Trophoblast cell (in vitro differentiated cells and primary cell): ENCODE measurements around the gene GXYLT2.

Source experiments
- DNase-seq, 2 donors: peaks; one replicate each; pipeline ENCODE4 v3.0.0-alpha.2; 2016
- H2AFZ ChIP-seq: 2 replicates; pipeline ENCODE4 v1.6.1; 2013; ENCODE audit warnings: low read length, moderate library complexity, mild to moderate bottlenecking; ENCODE audit not compliant: insufficient read depth, poor library complexity
- H2AK5ac ChIP-seq: 2 replicates; pipeline ENCODE4 v1.6.1; 2013; ENCODE audit warnings: mild to moderate bottlenecking, low read length
- H2BK120ac ChIP-seq: 2 replicates; pipeline ENCODE4 v1.6.1; 2013; ENCODE audit warnings: low read length, mild to moderate bottlenecking, moderate library complexity; ENCODE audit not compliant: insufficient read depth, poor library complexity
- H2BK12ac ChIP-seq: 2 replicates; pipeline ENCODE4 v1.6.1; 2013; ENCODE audit warnings: mild to moderate bottlenecking, low read length, moderate library complexity
- H2BK5ac ChIP-seq: 2 replicates; pipeline ENCODE4 v1.6.1; 2013; ENCODE audit warnings: low read length, low read depth, moderate library complexity, mild to moderate bottlenecking; ENCODE audit not compliant: poor library complexity
- H3K14ac ChIP-seq: 2 replicates; pipeline ENCODE4 v1.6.1; 2013; ENCODE audit warnings: mild to moderate bottlenecking, low read length
- H3K18ac ChIP-seq: 2 replicates; pipeline ENCODE4 v1.6.1; 2013; ENCODE audit warnings: mild to moderate bottlenecking, low read length
- H3K23ac ChIP-seq: 2 replicates; pipeline ENCODE4 v1.6.1; 2013; ENCODE audit warnings: low read length
- H3K27ac ChIP-seq: 2 replicates; pipeline ENCODE4 v1.5.1; 2013; ENCODE audit warnings: low read depth, mild to moderate bottlenecking, inconsistent platforms, low read length, moderate library complexity
- H3K27me3 ChIP-seq: 2 replicates; pipeline ENCODE4 v1.6.1; 2013; ENCODE audit warnings: inconsistent platforms, mild to moderate bottlenecking, low read length, moderate library complexity; ENCODE audit not compliant: insufficient read depth
- H3K36me3 ChIP-seq, 2 experiments: 1 replicate in 1 of 2; 2 replicates in 1 of 2; pipeline ENCODE4 v1.6.1; 2013; ENCODE audit warnings: low read length in 2 of 2, mild to moderate bottlenecking in 2 of 2, moderate library complexity in 1 of 2; ENCODE audit not compliant: insufficient read depth in 2 of 2, control insufficient read depth in 1 of 2
- H3K4ac ChIP-seq: 2 replicates; pipeline ENCODE4 v1.6.1; 2013; ENCODE audit warnings: low read depth, mild to moderate bottlenecking, low read length, moderate library complexity
- H3K4me1 ChIP-seq, 2 experiments: 1 replicate in 1 of 2; 2 replicates in 1 of 2; pipeline ENCODE4 v1.6.1; 2013; ENCODE audit warnings: low read length in 2 of 2, mild to moderate bottlenecking in 2 of 2, moderate library complexity in 1 of 2; ENCODE audit not compliant: insufficient read depth in 2 of 2, control insufficient read depth in 1 of 2
- H3K4me2 ChIP-seq: 2 replicates; pipeline ENCODE4 v1.6.1; 2013; ENCODE audit warnings: inconsistent platforms, mild to moderate bottlenecking, low read length, moderate library complexity
- H3K4me3 ChIP-seq: 2 replicates; pipeline ENCODE4 v1.5.1; 2013; ENCODE audit warnings: mild to moderate bottlenecking, low read depth, low read length, inconsistent platforms
- H3K79me1 ChIP-seq: one replicate; pipeline ENCODE4 v1.6.1; 2013; ENCODE audit warnings: low read length
- H3K79me2 ChIP-seq: 2 replicates; pipeline ENCODE4 v1.6.1; 2013; ENCODE audit warnings: low read length, mild to moderate bottlenecking; ENCODE audit not compliant: control insufficient read depth, insufficient read depth, poor library complexity
- H3K9ac ChIP-seq: 2 replicates; pipeline ENCODE4 v1.6.1; 2013; ENCODE audit warnings: mild to moderate bottlenecking, low read length
- H3K9me3 ChIP-seq: 2 replicates; pipeline ENCODE4 v1.6.1; 2013; ENCODE audit warnings: low read depth, mild to moderate bottlenecking, control low read depth, inconsistent platforms, low read length; ENCODE audit not compliant: insufficient read depth
- H4K12ac ChIP-seq: 2 replicates; pipeline ENCODE4 v1.6.1; 2013; ENCODE audit warnings: low read depth, mild to moderate bottlenecking, low read length, moderate library complexity
- H4K8ac ChIP-seq: 2 replicates; pipeline ENCODE4 v1.6.1; 2013; ENCODE audit warnings: low read depth, mild to moderate bottlenecking, low read length, moderate library complexity
- H4K91ac ChIP-seq: one replicate; pipeline ENCODE4 v1.6.1; 2013; ENCODE audit warnings: low read depth, mild to moderate bottlenecking, low read length, moderate library complexity
- WGBS: extraction: QIAGEN DNeasy Blood & Tissue Kit; methylation state at CpG from one replicate; pipeline ENCODE4 v1.1.7; 2013; ENCODE audit warnings: missing lambda C conversion rate; ENCODE audit not compliant: insufficient read length, insufficient coverage; ENCODE audit errors: extremely low coverage; 5-methylcytosine and 5-hydroxymethylcytosine counted together

GXYLT2 gene

DNA sequence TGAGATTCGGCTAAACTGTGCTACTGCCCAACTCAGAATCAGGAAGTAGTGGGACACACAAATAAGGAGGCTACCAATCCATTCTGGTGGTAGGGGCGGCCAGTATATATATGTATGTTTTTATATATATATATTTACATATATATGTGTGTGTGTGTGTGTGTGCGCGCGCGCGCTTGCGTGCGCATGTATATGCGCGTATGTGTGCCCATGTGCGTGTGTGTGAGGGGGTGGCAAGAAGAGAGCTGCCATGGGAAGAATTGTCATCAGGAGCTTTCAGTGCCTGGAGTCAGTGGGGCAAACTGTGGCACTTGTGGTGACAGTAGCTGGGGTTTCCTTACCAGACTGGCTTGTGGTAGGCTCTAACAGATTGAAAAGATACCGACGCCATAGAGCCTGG, 26.5 kb downstream of the GXYLT2 start:
- Histone ChIP-seq H3K36me3 (no peaks in the 10 kb centered on the region), H4K91ac (no peak overlapping the region), H4K12ac (no peak overlapping the region), H3K4me3 (no peak overlapping the region), H3K27me3 (no peaks in the 10 kb centered on the region), H2BK120ac (peak overlapping the region; percentile 45), H3K79me1 (no peaks in the 10 kb centered on the region), H2BK5ac (no peak overlapping the region), H3K27ac (no peak overlapping the region), H2BK12ac (no peak overlapping the region), H3K79me2 (no peaks in the 10 kb centered on the region), H3K4ac (no peak overlapping the region), H3K9me3 (no peaks in the 10 kb centered on the region), H2AK5ac (no peak overlapping the region), H3K9ac (no peak overlapping the region), H3K18ac (no peak overlapping the region), H2AFZ (no peak overlapping the region), H3K14ac (no peak overlapping the region), H3K4me1 (no peaks in the 10 kb centered on the region), H3K23ac (no peak overlapping the region), H3K4me2 (no peak overlapping the region), H4K8ac (no peak overlapping the region)
- WGBS = no CpG with 5 or more reads among the region's 14 CpGs
- DNase-seq = no peak

DNA sequence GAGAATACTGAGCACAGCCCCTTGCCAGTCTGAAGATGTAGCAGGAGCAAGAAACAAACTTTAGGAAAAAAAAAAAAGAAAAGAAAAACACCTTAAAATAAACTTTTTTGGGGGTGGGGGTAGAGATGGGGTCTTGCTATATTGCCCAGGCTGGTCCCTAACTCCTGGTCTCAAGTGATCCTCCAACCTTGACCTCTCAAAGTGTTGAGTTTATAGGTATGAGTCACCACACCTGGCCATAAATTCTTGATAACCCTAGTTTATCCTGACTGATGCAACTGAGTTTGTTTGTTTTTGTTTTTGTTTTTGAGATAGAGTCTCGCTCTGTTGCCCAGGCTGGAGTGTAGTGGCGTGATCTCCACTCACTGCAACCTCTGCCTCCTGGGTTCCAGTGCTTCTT, 28.4 kb downstream of the GXYLT2 start:
- Histone ChIP-seq H3K9me3 (no peaks in the 10 kb centered on the region), H3K4me3 (no peak overlapping the region), H4K91ac (no peak overlapping the region), H3K79me1 (no peaks in the 10 kb centered on the region), H2AK5ac (no peak overlapping the region), H3K36me3 (no peaks in the 10 kb centered on the region), H2BK5ac (no peak overlapping the region), H3K18ac (no peak overlapping the region), H2AFZ (no peak overlapping the region), H2BK120ac (no peak overlapping the region), H3K23ac (no peak overlapping the region), H3K4ac (no peak overlapping the region), H3K27me3 (no peaks in the 10 kb centered on the region), H2BK12ac (no peak overlapping the region), H3K4me1 (no peaks in the 10 kb centered on the region), H3K79me2 (no peaks in the 10 kb centered on the region), H3K4me2 (no peak overlapping the region), H4K12ac (no peak overlapping the region), H3K27ac (no peak overlapping the region), H3K9ac (no peak overlapping the region), H3K14ac (no peak overlapping the region), H4K8ac (no peak overlapping the region)
- no peak for DNase-seq
- WGBS = no CpG with 5 or more reads among the region's 2 CpGs

GRCh38 chr3:72919520-72919919, 31.7 kb downstream of the GXYLT2 start:
- no peak overlapping the region for H3K23ac ChIP-seq
- no peaks in the 10 kb centered on the region for H3K9me3 ChIP-seq
- no peaks in the 10 kb centered on the region for H3K79me2 ChIP-seq
- no peaks in the 10 kb centered on the region for H3K27me3 ChIP-seq
- no peaks in the 10 kb centered on the region for H3K79me1 ChIP-seq
- no peak overlapping the region for H2BK120ac ChIP-seq
- no peak overlapping the region for H2AFZ ChIP-seq
- no peak overlapping the region for H3K27ac ChIP-seq
- no peaks in the 10 kb centered on the region for H3K4me1 ChIP-seq
- H3K14ac ChIP-seq = no peak overlapping the region
- no peak overlapping the region for H4K91ac ChIP-seq
- H2BK12ac ChIP-seq = no peak overlapping the region
- no peak overlapping the region for H2BK5ac ChIP-seq
- H2AK5ac ChIP-seq = no peak overlapping the region
- no peak overlapping the region for H4K8ac ChIP-seq
- no peak overlapping the region for H4K12ac ChIP-seq
- peak; percentile 41 to 70 for DNase-seq
- H3K18ac ChIP-seq = no peak overlapping the region
- no peaks in the 10 kb centered on the region for H3K36me3 ChIP-seq
- WGBS = no CpG with 5 or more reads among the region's 8 CpGs
- no peak overlapping the region for H3K4me3 ChIP-seq
- no peak overlapping the region for H3K4ac ChIP-seq
- no peak overlapping the region for H3K9ac ChIP-seq
- no peak overlapping the region for H3K4me2 ChIP-seq

GRCh38 chr3:72924055-72924454, 36.2 kb downstream of the GXYLT2 start:
- WGBS = no CpG with 5 or more reads among the region's 3 CpGs
- no peak overlapping the region for H4K12ac ChIP-seq
- no peak overlapping the region for H2AK5ac ChIP-seq

More at GRCh38 chr3:72924055-72924454, 36.2 kb downstream of the GXYLT2 start:
- Histone ChIP-seq H3K18ac (no peak overlapping the region), H3K79me1 (no peaks in the 10 kb centered on the region), H3K4me3 (no peak overlapping the region), H3K4ac (no peak overlapping the region), H3K36me3 (peaks cover 0 to 2% of the 10 kb centered on the region in 2 experiments), H3K9ac (no peak overlapping the region), H3K4me1 (no peaks in the 10 kb centered on the region), H3K4me2 (no peak overlapping the region), H2BK120ac (no peak overlapping the region), H2AFZ (no peak overlapping the region), H3K27ac (no peak overlapping the region), H4K91ac (no peak overlapping the region), H3K79me2 (no peaks in the 10 kb centered on the region), H3K14ac (no peak overlapping the region), H4K8ac (no peak overlapping the region), H2BK12ac (no peak overlapping the region), H3K9me3 (no peaks in the 10 kb centered on the region), H3K23ac (no peak overlapping the region), H3K27me3 (no peaks in the 10 kb centered on the region), H2BK5ac (no peak overlapping the region)
- peak in 1 of 2 donors; percentile 37 for DNase-seq
